Stimulated activated CD8-positive, alpha-beta memory T cell treated with anti-CD3 and anti-CD28 coated beads, Interleukin-2, amount 100 ng/mL, for 1 hour (primary cell): Measurements from ENCODE around the gene NCK2.

ENCODE experiments used
- DNase-seq, 2 donors: peaks; one replicate each; pipeline ENCODE4 v3.0.0-alpha.2; 2020; ENCODE audit warnings: low read depth in 2 of 2

Gene NCK2

GRCh38 chr2:105777031-105777482 lies 32.3 kb downstream of the NCK2 start:
- DNase-seq = no peak

GRCh38 chr2:105777506-105778055 lies 32.9 kb downstream of the NCK2 start:
- DNase-seq = no peak

DNA sequence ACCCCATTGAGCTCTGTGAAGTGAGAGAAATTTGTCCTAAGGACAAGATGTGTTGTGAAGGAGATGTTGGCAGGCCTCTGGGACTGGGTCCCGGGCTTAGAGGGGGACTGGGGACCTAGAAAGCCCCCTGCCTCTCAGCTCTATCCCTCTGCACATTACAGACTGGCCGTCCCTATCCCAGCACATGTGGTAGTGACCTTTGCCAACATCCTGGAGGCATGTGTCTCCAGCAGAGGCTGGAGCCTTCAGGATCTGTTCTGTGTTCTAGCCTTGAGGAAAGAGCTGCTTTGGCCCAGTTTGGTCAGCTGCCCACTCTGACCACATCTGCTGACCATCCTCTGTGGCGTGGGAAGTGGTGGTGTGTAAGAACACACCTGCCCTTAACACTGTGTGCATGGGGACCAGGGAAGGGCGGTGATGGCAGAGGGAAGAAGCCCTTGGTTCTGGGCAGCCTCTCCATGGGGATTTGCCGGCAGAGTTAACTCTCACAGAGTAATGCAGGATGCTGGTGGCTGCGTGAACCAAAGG lies 33.4 kb downstream of the NCK2 start:
- DNase-seq = no peak

DNA sequence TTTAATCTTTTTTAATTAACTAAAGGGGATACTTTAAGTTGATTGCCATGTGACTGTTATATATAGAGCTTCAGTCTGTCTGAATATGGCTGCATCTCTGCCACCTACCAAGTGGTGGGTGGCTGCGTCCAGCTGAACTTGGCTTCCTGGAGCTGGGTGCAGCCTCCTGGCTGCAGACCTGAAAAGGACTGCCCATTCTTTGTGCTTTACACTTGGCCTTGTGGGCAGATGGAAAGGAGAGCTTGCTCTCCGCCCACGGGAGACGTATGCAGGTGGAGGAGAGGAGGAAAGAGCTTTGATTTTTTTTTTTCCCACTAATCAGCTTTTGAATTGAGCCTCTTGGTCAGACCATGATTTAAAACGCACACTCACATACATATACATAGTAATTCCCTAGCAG lies 34.7 kb downstream of the NCK2 start:
- no peak for DNase-seq

- no peak for DNase-seq
Observed at GRCh38 chr2:105780606-105781005, 35.9 kb downstream of the NCK2 start.

DNA sequence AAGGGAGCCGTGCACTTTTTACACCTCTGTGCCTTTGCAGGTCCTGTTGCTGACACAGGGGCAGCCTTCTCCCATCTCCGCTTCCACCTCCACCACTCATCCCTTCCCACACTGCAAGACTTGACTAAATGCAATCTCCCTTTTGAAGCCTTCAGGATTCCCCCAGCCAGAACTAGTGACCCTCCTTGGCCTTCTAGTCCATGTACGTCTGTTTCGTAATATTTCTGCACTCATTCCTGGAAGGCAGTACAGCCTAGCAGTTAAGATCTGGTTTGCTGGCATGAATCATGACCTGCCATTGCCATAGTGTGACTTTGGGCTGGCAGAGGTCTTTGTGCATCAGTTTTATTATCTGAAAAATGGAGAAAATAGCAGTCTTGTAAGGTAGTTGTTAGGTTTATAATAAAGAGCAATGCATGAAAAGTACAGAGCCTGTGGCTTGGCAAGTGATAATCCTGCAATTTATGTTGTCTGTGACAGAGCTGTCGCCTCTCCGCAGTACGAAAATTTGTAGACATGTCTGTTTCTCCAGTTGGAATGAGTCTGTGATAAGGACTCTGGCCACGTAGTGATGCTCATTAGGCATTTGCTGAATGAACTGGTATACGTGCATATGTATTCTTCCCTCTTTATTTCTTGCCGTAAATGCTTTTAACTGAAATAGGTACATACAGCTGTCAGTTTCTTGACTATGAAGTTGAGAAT lies 36.7 kb downstream of the NCK2 start:
- no peak for DNase-seq

- no peak for DNase-seq
Observed at GRCh38 chr2:105782123-105782522, 37.4 kb downstream of the NCK2 start.

DNA sequence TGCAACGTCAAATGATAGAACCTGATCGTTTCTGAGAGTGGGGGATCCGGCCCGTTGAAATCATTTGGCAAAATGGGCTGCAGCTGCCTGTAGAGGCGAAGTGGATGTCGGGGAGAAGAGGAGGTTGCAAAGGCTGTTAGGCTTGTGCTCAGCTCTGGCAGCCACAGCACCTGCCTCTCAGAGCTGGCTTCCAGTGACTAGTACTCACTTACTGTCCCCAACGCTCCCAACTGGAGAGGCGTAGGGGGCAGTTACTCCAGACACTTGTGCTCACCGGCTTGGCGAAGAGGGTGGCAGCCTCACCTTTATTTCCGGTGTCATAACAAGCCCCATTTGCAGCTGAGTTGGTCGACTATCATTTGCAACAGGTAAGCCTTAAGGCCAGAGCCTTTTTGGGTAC lies 37.9 kb downstream of the NCK2 start:
- no peak for DNase-seq

- DNase-seq = no peak
Observed at GRCh38 chr2:105783151-105783738, 38.5 kb downstream of the NCK2 start.

DNA sequence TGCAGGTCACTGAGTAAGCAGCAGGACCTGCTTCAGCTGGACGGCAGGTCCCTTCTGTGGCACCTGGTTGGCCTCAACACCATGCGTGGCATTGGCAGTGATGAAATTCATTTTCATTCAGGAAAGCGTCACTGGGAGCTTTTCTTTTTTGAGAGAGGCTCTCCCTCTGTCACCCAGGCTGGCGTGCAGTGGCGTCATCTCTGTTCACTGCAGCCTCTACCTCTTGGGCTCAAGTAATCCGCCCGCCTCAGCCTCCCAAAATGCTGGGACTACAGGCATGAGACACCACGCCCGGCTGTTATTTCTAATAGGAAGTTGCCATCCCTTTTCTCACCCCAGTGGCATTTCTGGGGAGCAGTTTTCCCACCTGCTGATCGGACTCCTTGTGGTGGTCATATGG lies 39.3 kb downstream of the NCK2 start:
- no peak for DNase-seq

GRCh38 chr2:105784589-105784988 lies 39.9 kb downstream of the NCK2 start:
- no peak for DNase-seq

- no peak for DNase-seq
Observed at GRCh38 chr2:105785095-105785847, 40.6 kb downstream of the NCK2 start.

GRCh38 chr2:105786231-105787230 lies 41.8 kb downstream of the NCK2 start:
- no peak for DNase-seq

DNA sequence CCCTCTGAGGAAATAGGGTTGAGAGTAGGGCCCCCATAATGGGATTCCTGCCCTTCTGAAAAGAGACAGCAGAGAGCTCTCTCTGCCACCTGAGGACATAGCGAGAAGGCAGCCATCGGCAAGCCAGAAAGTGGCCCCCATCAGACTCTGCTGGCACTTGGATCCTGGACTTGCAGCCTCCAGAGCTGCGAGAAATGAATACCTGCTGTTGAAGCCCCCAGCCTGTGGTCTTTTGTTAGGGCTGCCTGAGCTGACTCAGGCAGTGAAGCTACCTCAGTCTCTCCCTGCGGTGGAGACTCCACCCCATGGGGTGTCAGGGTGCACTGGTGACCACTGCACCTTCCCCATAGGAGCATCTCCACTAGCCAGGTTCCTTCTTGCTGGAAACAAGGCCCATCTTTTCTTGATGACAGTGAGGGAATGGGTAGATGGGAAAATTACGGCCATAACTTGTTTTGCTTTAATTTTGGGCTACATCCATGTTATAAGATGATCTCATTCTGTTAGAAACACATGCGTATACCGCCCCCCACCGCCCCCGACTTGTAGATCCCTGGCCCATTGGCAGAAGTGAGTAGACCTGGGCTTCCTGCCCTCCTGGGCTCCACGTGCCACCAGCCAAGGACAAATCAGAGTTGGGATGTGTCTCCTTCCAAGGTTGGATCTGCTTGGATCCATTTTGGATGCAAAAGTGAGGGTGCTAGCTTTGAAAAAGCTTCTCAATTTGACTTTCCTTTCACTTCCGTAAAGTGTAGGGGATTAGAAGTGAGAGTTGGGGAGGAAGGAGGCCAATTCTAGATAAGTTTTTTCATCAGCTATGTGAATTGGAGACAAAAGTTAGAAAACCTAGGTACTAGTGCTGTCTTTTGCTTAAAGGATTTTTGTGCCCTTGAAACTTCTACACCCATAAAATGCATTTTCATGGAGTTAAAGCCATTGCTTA lies 42.9 kb downstream of the NCK2 start:
- no peak for DNase-seq

- DNase-seq = no peak
Observed at GRCh38 chr2:105788670-105789290, 44.1 kb downstream of the NCK2 start.

GRCh38 chr2:105789745-105790460 lies 45.2 kb downstream of the NCK2 start:
- no peak for DNase-seq

GRCh38 chr2:105790461-105791149 lies 45.9 kb downstream of the NCK2 start:
- DNase-seq = no peak

GRCh38 chr2:105791229-105791628 lies 46.5 kb downstream of the NCK2 start:
- no peak for DNase-seq
